Measurements from ENCODE around the gene GPER1. TPM values are rescaled to one million over a fixed set of nuclear protein-coding genes. Genes with fewer than 3 reads are reported as not detected.

The GPER1 gene
- total and polyA plus RNA-seq, 8 donors, result 5.1 to 11.6 (median 6.2) TPM

DNA sequence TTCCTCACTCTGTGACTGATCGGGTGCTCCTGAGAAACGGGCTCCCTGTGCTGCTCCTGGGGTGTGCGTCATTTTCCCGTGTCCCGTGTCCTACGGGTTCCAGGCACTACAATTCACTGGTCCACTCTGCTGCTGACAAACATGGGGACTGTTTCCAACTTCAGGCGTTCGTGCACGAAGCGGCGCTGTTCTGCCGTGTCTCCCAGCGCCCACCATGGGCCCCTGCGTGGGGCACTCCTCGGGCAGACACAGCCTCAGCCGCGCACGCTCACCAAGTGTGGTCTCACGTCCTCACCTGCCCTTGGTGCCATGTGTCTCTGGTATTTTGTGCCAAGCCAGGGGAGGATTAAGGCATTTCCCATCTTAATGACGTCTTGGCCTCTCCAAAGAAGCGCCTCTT is 24.6 kb upstream of the GPER1 start:
- TF ChIP-seq, protein P1, sequence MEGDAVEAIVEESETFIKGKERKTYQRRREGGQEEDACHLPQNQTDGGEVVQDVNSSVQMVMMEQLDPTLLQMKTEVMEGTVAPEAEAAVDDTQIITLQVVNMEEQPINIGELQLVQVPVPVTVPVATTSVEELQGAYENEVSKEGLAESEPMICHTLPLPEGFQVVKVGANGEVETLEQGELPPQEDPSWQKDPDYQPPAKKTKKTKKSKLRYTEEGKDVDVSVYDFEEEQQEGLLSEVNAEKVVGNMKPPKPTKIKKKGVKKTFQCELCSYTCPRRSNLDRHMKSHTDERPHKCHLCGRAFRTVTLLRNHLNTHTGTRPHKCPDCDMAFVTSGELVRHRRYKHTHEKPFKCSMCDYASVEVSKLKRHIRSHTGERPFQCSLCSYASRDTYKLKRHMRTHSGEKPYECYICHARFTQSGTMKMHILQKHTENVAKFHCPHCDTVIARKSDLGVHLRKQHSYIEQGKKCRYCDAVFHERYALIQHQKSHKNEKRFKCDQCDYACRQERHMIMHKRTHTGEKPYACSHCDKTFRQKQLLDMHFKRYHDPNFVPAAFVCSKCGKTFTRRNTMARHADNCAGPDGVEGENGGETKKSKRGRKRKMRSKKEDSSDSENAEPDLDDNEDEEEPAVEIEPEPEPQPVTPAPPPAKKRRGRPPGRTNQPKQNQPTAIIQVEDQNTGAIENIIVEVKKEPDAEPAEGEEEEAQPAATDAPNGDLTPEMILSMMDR (IDR thresholded peaks at IDR 0.05), result no peak
- DNase-seq, result peak in 1 of 4 donors; percentile 60
- ATAC-seq, result no peak
- Histone ChIP-seq H3K27ac (no peak overlapping the region), H3K4me3 (no peak overlapping the region), H3K36me3 (no peaks in the 10 kb centered on the region), H3K9me3 (no peaks in the 10 kb centered on the region), H3K4me1 (peaks cover 11 to 34% of the 10 kb centered on the region in 2 donors), H3K27me3 (peaks cover 0 to 29% of the 10 kb centered on the region in 2 donors)
- intact Hi-C loops (cut with DNase I), result no loop called here

DNA sequence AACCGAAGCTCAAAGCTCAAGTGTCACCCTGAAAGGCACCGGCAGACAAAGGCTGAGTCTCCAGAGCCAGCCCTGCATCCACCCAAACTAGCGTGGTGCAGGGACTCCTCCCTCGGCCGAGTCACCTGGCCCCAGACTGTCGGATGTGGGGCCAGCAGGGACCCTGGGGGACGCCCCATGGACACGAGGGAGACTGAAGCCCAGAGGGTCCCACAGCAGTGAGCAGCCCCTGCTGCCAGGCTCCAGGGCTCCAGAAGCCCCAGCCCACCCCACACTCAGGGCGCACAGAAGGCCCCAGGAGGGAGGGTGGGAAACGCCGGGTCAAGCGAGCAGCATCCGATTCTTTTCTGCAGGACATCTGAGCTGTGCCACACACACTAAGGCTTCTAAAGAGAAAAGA is 23.3 kb upstream of the GPER1 start:
- H3K27ac ChIP-seq, result no peak overlapping the region
- no peak overlapping the region for H3K4me3 ChIP-seq
- peak in 1 of 4 donors; percentile 63 for DNase-seq
- H3K4me1 ChIP-seq, result peaks cover 11 to 34% of the 10 kb centered on the region in 2 donors
- no peaks in the 10 kb centered on the region for H3K36me3 ChIP-seq
- no peak for ATAC-seq
- intact Hi-C loops (cut with DNase I), result loop anchor here in 1 of 2 donors (2.0 kb wide), 1 partner anchor 70 kb away; no protein-coding TSS in a partner anchor
- TF ChIP-seq, protein P1 (IDR thresholded peaks at IDR 0.05), result no peak
- H3K9me3 ChIP-seq, result no peaks in the 10 kb centered on the region
- peaks cover 0 to 29% of the 10 kb centered on the region in 2 donors for H3K27me3 ChIP-seq

DNA sequence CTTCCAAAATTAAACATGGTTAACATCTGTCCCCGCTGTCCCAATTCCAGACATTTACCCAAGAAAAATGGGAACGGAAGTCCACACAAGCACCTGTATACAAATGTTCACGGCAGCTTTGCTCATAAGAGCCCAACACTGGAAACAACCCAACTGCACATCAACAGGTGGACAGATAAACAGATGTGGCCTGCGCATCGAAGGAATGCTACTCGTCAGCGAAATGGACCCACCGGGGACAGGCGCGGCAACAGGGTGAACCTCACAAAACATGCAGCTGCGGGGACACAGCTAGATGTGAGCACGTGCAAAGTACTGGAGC is 22.7 kb upstream of the GPER1 start:
- H3K36me3 ChIP-seq, result no peaks in the 10 kb centered on the region
- ATAC-seq (no peak), DNase-seq (no peak)
- H3K27me3 ChIP-seq, result peaks cover 0 to 27% of the 10 kb centered on the region in 2 donors
- no peaks in the 10 kb centered on the region for H3K9me3 ChIP-seq
- peaks cover 8 to 30% of the 10 kb centered on the region in 2 donors for H3K4me1 ChIP-seq
- TF ChIP-seq, protein P1 (IDR thresholded peaks at IDR 0.05), result no peak
- no peak overlapping the region for H3K4me3 ChIP-seq
- no peak overlapping the region for H3K27ac ChIP-seq
- intact Hi-C loops (cut with DNase I), result loop anchor here in 1 of 2 donors (2.0 kb wide), 1 partner anchor 70 kb away; no protein-coding TSS in a partner anchor

DNA sequence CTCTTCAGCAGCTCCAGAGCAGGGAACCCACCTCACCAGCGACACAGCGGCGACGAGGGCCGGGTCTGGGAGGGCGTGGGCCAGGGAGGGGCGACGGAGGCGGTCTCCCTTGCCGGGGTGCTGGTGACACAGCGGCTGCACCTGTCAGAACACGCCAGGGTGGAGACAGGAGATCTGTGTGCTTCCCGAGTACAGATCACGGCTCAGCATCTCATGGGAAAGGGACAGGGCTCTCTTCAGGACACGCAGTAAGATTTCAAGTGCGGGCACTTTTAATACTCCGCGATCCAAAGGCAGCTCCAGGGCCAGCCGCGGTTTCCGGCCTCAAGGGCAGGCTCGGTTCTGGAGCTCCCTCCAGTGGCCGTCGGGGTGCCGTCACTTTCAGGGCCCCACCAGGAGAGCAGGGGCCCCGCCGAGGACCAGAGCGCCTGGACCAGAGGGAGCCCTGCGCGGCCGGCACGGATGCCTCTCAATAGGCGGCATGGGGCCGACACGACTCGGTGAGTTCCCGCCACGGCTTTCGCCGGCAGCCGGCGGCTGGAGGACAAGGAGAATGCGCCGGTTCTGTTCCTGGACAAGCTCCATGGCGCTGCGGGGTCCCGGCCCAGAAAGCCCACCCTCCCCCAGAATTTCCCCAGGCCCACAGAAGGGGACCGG is 22.2 kb upstream of the GPER1 start:
- H3K4me1 ChIP-seq, result peaks cover 8 to 25% of the 10 kb centered on the region in 2 donors
- TF ChIP-seq, protein P1 (IDR thresholded peaks at IDR 0.05), result peak; percentile 89 to 93
- H3K4me3 ChIP-seq, result no peak overlapping the region

DNA sequence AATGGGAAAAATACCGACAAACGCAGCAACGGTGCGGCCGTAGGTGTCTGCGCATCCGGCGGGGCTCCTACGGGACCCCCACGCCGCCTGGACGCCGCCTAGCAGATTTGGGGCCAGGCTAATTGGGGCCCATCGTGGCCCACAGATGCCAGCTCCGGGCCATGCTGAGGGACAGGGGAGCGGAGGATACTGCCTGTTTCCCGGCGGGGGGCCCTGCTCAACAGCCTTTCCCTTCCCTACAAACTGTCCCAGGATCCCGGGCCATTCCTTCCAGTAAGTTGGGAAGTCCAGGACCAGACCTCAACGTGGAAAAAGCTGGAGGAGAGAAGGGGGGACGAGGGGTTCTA is 21.7 kb upstream of the GPER1 start:
- TF ChIP-seq, protein P1 (IDR thresholded peaks at IDR 0.05), result no peak
- H3K4me3 ChIP-seq, result no peak overlapping the region
- H3K27ac ChIP-seq, result no peak overlapping the region
- H3K9me3 ChIP-seq, result no peaks in the 10 kb centered on the region
- peaks cover 8 to 20% of the 10 kb centered on the region in 2 donors for H3K4me1 ChIP-seq
- DNase-seq (no peak), ATAC-seq (no peak)
- H3K27me3 ChIP-seq, result peaks cover 0 to 17% of the 10 kb centered on the region in 2 donors
- intact Hi-C loops (cut with DNase I), result no loop called here
- no peaks in the 10 kb centered on the region for H3K36me3 ChIP-seq

More for the DNA sequence above, 22.2 kb upstream of the GPER1 start:
- ATAC-seq (peak; percentile 99), DNase-seq (peak in 3 of 4 donors; percentile 82 to 95 (median 84))
- Histone ChIP-seq H3K9me3 (no peaks in the 10 kb centered on the region), H3K27ac (no peak overlapping the region), H3K36me3 (no peaks in the 10 kb centered on the region), H3K27me3 (peaks cover 0 to 22% of the 10 kb centered on the region in 2 donors)
- intact Hi-C loops (cut with DNase I), result loop anchor here in 1 of 2 donors (2.0 kb wide), 1 partner anchor 71 kb away; no protein-coding TSS in a partner anchor

All from left lung (tissue), 10 donors.